Left lobe of liver (tissue), 2 donors: ENCODE measurements around the gene SLC25A41. TPM values are rescaled to one million over a fixed set of nuclear protein-coding genes. Genes with fewer than 3 reads are reported as not detected.
A peak's percentile ranks its signal among the peaks of the same experiment; 100 is the strongest.
"Not testable (repeated sequence)": the region's sequence is repeated elsewhere in the genome, so short reads cannot be mapped to it uniquely, and the experiment has no call there.

Experiments
- ATAC-seq: fragments of 200-7000 bp; cut with Tn5 transposase; one replicate; pipeline ENCODE4 v1.9.1; 2020; ENCODE audit warnings: mild to moderate bottlenecking, moderate library complexity
- DNase-seq: peaks from one replicate; pipeline ENCODE4 v3.0.0-alpha.2; 2020; ENCODE audit warnings: low spot score
- total RNA-seq: library from RNA; stranded (reverse); gene quantifications from one replicate; pipeline ENCODE4 v1.2.1, GENCODE V29; 2021
- donor health status: DM: no; HTN: no; CAD: no; lungs with moderate emphysema.
- donor health status: DM: no; HTN: yes; CAD: no.

Gene SLC25A41
- total RNA-seq, 1 donor from 2014 or later, result 0.18 TPM

DNA sequence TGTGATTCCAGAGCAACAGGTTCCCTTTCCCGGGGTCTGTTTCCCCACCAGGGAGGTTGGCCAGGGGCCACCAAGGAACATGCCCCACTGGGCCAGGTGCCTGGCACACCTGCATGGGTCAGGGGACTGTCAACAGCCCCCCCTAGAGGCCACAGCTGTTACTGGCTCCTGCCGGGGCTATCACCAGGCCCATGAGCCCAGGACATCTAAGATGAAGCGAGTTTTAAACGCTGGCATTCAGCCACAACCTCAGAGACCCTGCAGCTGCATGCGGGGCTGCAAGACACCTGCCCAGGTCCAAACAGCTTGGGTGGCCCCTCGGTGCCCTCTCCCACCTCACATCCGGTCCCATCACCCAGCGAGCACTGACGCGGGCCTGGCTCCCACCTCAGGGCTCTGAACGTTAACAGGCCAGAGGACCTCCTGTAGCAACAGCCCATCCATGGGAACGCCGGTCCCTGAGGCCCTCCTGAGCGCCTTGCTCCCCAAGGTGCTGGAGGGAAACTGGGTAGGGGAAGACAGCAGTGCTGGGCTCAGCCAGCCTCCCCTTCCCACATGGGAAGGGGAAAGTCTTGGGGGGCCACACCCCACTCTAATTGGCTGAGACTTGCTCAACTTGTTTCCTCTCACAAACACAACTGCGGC, 21.0 kb downstream of the SLC25A41 start:
- peak; percentile 55 for DNase-seq
- ATAC-seq, result peak; percentile 71

- ATAC-seq, result peak; percentile 8
- no peak for DNase-seq
These were observed 21.5 kb downstream of the SLC25A41 start for GRCh38 chr19:6412061-6412446.

DNA sequence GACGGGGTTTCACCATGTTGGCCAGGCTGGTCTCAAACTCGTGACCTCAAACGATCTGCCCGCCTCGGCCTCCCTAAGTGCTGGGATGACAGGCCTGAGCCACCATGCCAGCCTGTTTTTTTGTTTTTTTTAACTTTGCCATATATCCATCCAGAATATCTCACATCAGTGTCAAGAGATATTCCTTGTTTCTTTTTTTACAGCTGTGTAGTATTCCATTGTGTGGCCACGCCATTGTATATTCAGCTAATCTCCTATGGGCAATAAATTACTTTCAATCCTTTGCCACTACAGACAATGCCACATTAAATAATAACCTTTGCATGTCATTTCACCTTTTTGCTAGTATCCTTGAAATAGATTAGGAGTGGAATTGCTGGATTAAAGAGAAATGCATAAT, 24.2 kb downstream of the SLC25A41 start:
- ATAC-seq, result no peak
- no peak for DNase-seq

- no peak for ATAC-seq
- no peak for DNase-seq
These were observed 27.2 kb downstream of the SLC25A41 start for GRCh38 chr19:6406401-6406800.

DNA sequence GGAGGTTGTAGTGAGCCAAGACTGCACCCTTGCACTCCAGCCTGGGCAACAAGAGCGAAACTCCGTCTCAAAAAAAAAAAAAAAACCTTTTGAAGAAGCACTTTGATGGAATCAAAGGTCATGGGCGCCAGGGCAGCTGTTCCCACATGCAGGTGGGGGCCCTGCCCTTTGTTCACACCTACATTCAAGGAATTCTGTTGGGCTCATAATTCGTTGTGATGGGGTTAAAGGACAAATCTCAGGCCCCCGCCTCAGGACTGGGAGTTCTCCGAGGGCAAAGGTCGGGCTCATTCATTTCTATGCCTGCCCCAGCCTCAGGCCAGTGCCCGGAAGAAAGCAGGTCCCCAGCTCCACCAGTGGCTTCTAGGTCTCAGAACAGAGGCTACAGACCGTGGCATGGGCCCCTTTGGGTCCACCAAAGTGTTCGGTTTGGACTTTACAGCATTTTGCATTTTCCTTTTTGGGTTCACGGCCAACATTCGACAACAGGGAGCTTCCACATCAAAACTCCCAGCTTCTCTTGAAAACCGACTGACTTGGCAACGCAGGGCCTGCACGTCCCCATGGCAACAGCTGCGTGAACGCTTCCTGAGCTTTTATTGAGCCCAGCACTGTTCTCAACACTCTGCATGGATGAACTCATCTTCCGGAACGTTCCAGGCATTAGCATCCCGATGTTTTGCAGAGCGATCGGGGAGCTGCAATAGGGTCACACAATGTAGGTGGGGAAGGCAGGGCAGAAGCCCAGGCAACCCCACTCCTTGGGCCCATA, 30.5 kb downstream of the SLC25A41 start:
- ATAC-seq (peak; percentile 18), DNase-seq (no peak)

GRCh38 chr19:6402058-6402457, 31.5 kb downstream of the SLC25A41 start:
- no peak for DNase-seq
- no peak for ATAC-seq

- not testable (repeated sequence) for DNase-seq, ATAC-seq
These were observed 33.3 kb downstream of the SLC25A41 start for GRCh38 chr19:6400062-6400944.

- ATAC-seq (no peak), DNase-seq (no peak)
These were observed 37.3 kb downstream of the SLC25A41 start for GRCh38 chr19:6396305-6396704.

DNA sequence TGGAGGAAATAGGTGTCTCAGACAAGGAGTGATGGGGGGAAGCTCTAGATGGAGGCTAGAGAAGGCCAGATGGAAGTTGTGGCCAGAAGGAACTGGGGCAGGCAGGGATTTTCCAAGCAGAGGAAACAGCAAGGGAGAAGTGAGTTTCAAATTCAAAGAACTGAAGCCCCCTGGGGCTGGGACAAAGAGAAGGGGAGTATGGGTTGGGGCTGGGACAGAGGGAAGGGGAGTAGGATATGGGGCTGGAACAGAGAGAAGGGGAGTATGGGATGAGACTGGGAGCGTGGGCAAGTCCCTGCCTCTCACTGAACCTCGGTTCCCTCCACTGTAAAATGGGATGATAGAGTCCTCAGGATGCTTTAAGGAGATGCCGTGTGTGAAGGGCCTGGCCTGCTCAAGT, 38.7 kb downstream of the SLC25A41 start:
- DNase-seq, result no peak

GRCh38 chr19:6393983-6394412, 39.6 kb downstream of the SLC25A41 start:
- DNase-seq (no peak), ATAC-seq (no peak)

More for the DNA sequence above, 38.7 kb downstream of the SLC25A41 start:
- ATAC-seq, result no peak

- peak; percentile 89 for DNase-seq
- ATAC-seq, result peak; percentile 94
These were observed 40.2 kb downstream of the SLC25A41 start, which contains the start of gene GTF2F1 for GRCh38 chr19:6393074-6393982. GTF2F1 (minus strand) TSS chr19:6393164; CDS start chr19:6392995, 169 bp downstream.

GRCh38 chr19:6392221-6393073, 41.1 kb downstream of the SLC25A41 start:
- DNase-seq (no peak), ATAC-seq (no peak)

GRCh38 chr19:6387372-6387771, 46.2 kb downstream of the SLC25A41 start:
- ATAC-seq (no peak), DNase-seq (no peak)

GRCh38 chr19:6384381-6384780, 49.2 kb downstream of the SLC25A41 start:
- ATAC-seq, result no peak
- no peak for DNase-seq

DNA sequence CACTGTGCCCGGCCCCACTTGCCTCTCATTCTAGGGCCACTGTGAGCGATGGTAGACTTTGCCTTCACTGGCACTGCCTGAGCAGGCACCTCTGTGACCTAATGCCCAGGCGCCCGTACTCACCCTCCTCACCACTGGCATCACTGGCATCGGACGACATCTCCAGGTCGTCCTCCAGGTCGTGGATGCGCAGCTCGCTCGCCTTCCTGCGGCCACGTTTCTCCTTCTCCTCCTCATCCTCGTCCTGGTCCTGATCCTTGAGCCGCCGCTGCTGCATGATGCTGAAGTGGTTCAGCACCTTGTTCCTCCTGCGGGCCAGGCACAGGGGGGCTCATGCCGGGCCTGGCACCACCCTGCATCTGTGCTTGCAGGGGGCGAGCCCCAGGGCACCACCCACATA, 50.4 kb downstream of the SLC25A41 start:
- no peak for DNase-seq
- ATAC-seq, result no peak

- ATAC-seq, result no peak
- DNase-seq, result no peak
These were observed 52.4 kb downstream of the SLC25A41 start for GRCh38 chr19:6381030-6381750.

- DNase-seq (no peak), ATAC-seq (no peak)
These were observed 53.8 kb downstream of the SLC25A41 start for GRCh38 chr19:6379744-6380143.

DNA sequence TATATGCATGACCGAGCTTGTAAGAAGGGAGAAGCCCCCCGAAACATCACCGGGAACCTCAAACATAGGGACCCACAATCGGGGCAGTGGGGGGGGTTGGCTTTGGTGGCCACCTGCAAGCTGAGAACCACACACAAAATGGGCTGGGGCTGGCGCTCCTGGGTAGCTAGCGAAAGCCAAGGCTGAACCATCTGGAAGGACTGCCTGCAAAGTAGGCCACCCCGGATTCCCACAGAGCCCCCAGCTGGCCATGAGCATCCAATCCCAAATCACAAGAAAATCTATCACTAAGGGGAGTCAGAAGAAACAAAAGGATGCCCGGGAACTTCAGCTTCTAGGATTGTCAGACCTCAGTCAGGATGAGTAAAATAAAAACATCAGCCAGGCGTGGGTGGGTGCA, 55.1 kb downstream of the SLC25A41 start:
- no peak for ATAC-seq
- no peak for DNase-seq

- no peak for DNase-seq
- ATAC-seq, result no peak
These were observed 55.5 kb downstream of the SLC25A41 start for GRCh38 chr19:6378041-6378440.
